GM12892 (cell line): ENCODE measurements around the gene CRAMP1.

Experiments used
- POLR2A ChIP-seq: IDR thresholded peaks from 2 replicates; pipeline ENCODE4 v1.6.1; 2011; ENCODE audit warnings: low read depth, low read length, control low read depth
- POLR2AphosphoS5 ChIP-seq: IDR thresholded peaks from 2 replicates; pipeline ENCODE4 v1.6.1; 2011; ENCODE audit warnings: low read depth, low read length, control low read depth
- TAF1 ChIP-seq: IDR thresholded peaks from 2 replicates; pipeline ENCODE4 v1.6.1; 2011; ENCODE audit warnings: low read depth, mild to moderate bottlenecking, control low read depth, low read length, borderline replicate concordance

GRCh38 chr16:1712791-1713261 lies 100.7 kb downstream of the CRAMP1 start:
- no peak for TF ChIP-seq POLR2A
- no peak for TF ChIP-seq POLR2AphosphoS5
- no peak for TF ChIP-seq TAF1
